ENCODE measurements around the gene EXTL1. TPM values are rescaled to one million over a fixed set of nuclear protein-coding genes. Genes with fewer than 3 reads are reported as not detected.
A peak's percentile ranks its signal among the peaks of the same experiment; 100 is the strongest.

EXTL1 gene
- total RNA-seq, 2 donors from 2014 or later, result 0.79 to 1.4 TPM

- H3K36me3 ChIP-seq, result no peaks in the 10 kb centered on the region
- peaks cover 0 to 26% of the 10 kb centered on the region in 2 donors for H3K4me1 ChIP-seq
- peak overlapping the region; percentile 37 to 58 for H3K27ac ChIP-seq
- no peaks in the 10 kb centered on the region for H3K9me3 ChIP-seq
- TF ChIP-seq CTCF (IDR thresholded peaks at IDR 0.05), result no peak
- no peak for DNase-seq (ENCODE audit: low spot score)
- H3K27me3 ChIP-seq, result no peaks in the 10 kb centered on the region
- no peak overlapping the region for H3K4me3 ChIP-seq
Observed at GRCh38 chr1:26075421-26076144, 54.0 kb downstream of the EXTL1 start.

GRCh38 chr1:26077524-26077923 is 55.9 kb downstream of the EXTL1 start:
- Histone ChIP-seq H3K4me1 (peaks cover 0 to 26% of the 10 kb centered on the region in 2 donors), H3K4me3 (no peak overlapping the region), H3K27ac (peak overlapping the region in 1 of 2 donors; percentile 89), H3K9me3 (no peaks in the 10 kb centered on the region), H3K36me3 (no peaks in the 10 kb centered on the region), H3K27me3 (no peaks in the 10 kb centered on the region)
- no peak for TF ChIP-seq CTCF (IDR thresholded peaks at IDR 0.05)
- no peak for DNase-seq (ENCODE audit: low spot score)

GRCh38 chr1:26078286-26079177 is 57.0 kb downstream of the EXTL1 start:
- no peaks in the 10 kb centered on the region for H3K27me3 ChIP-seq
- no peak for TF ChIP-seq CTCF (IDR thresholded peaks at IDR 0.05)
- no peaks in the 10 kb centered on the region for H3K9me3 ChIP-seq
- H3K4me1 ChIP-seq, result peaks cover 0 to 28% of the 10 kb centered on the region in 2 donors
- no peaks in the 10 kb centered on the region for H3K36me3 ChIP-seq
- H3K27ac ChIP-seq, result peak overlapping the region; percentile 72 to 89
- no peak overlapping the region for H3K4me3 ChIP-seq
- no peak for DNase-seq (ENCODE audit: low spot score)

GRCh38 chr1:26079178-26079563 is 57.6 kb downstream of the EXTL1 start:
- TF ChIP-seq CTCF (IDR thresholded peaks at IDR 0.05), result no peak
- Histone ChIP-seq H3K36me3 (no peaks in the 10 kb centered on the region), H3K27me3 (no peaks in the 10 kb centered on the region), H3K4me1 (peaks cover 0 to 32% of the 10 kb centered on the region in 2 donors), H3K4me3 (no peak overlapping the region), H3K27ac (peak overlapping the region; percentile 72 to 89), H3K9me3 (no peaks in the 10 kb centered on the region)
- no peak for DNase-seq (ENCODE audit: low spot score)

- no peak for TF ChIP-seq CTCF (IDR thresholded peaks at IDR 0.05)
- Histone ChIP-seq H3K36me3 (no peaks in the 10 kb centered on the region), H3K4me3 (no peak overlapping the region), H3K4me1 (peaks cover 0 to 32% of the 10 kb centered on the region in 2 donors), H3K27ac (peak overlapping the region; percentile 72 to 89), H3K27me3 (no peaks in the 10 kb centered on the region), H3K9me3 (no peaks in the 10 kb centered on the region)
- DNase-seq (ENCODE audit: low spot score), result no peak
Observed at GRCh38 chr1:26079960-26080814, 58.6 kb downstream of the EXTL1 start.

All from right atrium auricular region (tissue), 2 donors.